Stimulated activated CD4-positive, alpha-beta T cell treated with anti-CD3 and anti-CD28 coated beads, Interleukin-1b, Interleukin-23, amount 100 ng/mL, for 24 hours (primary cell): ENCODE data around the gene TLL1.

Source experiments
- DNase-seq, 4 experiments: peaks; one replicate each; pipeline ENCODE4 v3.0.0-alpha.2; 2020; ENCODE audit warnings: low read depth in 4 of 4, low spot score in 1 of 4

TLL1 gene

DNA sequence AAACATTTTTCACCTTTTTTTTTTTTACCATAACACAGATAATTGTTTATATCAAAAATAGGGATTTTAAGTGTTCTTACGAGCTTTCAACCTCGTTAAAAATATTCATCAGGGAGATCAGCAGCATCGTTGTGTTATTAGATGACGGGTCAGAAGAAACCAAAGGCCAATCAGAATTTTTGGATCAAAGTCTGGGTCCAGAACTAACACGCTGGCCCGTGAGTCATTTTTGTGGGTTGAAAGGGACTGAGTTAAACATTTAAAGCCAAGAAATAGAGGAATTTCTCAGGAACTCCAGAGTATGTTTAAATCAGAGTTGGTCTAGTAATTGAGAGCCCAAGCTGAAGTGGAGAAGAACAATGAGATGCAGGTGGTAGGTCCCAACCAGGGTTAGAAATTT, 170.8 kb downstream of the TLL1 start:
- DNase-seq = no peak

DNA sequence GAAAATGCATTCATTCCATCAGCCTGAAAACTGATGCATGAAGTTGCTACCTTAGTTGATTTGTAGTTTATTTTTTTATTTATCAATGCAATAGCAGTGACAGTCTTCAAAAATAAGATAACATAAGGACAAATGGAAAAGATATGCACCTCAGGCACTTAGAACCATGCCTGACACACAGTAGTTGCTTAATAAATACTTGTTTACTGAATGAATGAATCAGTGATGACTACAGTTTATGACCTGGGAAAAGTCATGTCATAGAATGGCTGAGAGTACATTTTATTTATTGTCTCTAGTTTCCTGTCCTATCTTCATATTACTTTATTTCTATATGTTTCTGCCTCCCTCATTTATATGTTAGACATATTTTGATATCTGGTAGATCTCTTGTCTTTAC, 171.8 kb downstream of the TLL1 start:
- no peak for DNase-seq

DNA sequence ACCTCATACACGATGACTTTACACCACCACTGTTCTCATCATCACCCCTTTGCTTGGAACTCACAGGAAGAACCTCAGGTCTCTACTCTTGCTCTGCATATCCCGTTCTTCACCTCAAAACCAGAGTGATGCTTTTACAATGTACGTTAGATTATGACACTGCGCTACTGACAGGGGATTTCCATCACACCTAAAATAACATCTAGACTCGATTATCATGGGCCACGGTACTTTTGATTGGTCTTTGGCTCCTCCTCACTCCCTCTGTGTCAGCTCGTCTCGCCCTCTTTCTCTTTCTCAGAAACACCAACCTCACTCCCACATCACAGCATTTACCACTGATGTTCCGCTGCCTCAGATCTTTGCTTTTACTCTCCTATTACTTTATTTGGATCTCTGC, 172.4 kb downstream of the TLL1 start:
- no peak for DNase-seq

DNA sequence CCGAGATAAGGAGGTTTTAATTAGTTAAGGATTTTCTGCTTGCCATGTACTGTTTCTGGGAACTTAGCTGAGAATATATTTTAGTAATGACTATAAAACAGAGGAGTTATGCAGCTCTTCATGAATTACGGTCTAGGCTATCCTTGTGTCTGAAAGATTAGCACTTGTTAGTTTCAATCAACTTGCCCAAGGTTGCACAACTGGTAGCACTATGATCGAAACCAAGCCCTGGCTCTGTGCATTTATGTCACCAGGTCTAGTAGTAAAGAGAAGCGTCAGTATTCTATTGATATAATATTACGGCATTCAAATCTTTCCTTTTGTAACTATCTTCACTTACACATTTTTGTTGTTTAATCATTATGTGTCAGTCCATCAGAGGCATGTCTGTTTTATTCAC, 176.0 kb downstream of the TLL1 start:
- DNase-seq = no peak

DNA sequence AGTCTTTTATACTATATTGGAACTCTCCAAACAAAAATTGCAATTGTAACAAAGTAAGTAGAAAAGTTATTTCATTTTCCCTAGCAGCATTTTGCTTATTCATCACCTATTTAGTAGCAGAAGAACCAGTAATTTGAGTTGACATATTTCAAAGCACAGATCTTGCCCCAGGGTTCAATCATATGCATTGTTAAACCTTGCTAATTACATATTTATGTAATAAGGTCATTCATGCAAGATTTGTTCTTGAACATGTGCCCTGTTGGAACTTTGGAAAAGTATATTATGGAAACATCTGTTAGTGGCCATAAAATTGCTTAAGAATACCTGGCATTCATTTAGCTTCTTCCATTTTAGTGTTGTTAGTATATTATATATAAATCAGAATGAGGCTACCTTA, 191.7 kb downstream of the TLL1 start:
- DNase-seq = no peak

DNA sequence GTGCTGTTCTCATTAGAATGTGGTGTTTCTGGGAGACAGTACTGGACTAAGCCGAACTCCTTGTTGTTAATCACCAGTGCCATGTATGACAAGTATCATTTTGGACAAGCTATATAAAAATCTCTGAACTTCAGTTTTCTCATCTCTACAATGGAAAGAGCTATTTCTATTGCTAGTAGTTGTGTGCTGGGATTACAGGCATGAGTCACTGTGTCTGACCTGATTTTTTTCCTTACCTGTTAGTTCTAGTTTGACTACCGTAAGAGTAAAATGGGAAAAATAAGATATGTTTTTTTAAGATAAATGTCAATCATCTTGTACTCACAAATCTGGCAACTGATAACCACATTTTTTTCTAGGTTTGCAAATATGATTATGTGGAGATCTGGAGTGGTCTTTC, 192.3 kb downstream of the TLL1 start:
- no peak for DNase-seq

DNA sequence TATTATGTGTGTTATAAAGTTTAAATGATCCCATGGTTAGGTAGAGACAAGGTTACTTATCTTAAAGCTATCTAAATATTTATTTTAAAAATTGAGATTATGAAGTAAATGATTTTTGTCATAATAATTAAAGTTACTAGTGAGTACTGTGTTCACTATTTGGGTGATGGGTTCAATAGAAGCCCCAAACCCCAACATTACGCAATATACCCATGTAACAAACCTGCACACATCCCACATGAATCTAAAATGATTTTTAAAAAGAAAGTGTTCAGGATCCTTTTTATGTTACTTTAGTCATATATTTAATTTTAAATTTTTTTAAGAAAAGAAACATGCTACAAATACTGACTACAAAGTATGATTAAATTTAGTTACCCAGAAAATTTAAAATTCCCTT, 193.9 kb downstream of the TLL1 start:
- DNase-seq = no peak

DNA sequence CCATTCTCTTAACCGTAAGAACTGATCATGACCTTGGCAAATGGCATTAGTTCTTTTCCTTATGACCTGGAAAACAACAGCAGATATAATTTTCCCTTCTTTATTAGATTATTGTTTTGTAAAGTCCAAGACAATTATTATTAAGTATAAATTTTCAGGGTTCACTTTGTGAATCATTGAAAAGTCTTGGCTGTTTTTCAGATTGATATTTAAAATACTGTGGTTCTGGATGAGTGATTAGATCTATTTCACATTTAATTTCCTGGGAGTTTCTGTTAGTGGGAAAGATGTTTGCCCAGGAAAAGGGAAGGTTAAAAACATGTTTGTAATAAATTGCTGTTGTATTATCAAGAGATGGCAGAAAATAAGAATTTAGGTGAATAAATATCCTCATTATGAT, 194.9 kb downstream of the TLL1 start:
- no peak for DNase-seq

DNA sequence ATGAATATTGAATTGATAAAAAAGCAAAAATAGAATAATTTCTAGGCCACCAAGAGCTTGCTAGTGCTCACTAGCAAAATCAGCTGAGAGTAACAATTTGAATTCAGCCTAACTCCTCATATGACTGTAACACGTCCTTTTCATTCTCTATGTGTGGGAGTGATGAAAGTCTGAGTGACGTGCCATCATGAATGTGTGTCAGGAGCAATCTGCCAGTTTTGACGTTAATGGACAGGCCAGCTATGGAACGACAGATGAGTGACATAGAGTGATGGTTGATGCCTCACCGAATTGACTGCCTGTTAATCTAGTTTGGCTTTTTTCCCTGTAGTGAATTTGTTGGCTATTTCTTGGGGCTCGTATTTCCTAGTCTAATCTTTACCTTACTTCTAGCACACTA, 200.7 kb downstream of the TLL1 start:
- DNase-seq = no peak

DNA sequence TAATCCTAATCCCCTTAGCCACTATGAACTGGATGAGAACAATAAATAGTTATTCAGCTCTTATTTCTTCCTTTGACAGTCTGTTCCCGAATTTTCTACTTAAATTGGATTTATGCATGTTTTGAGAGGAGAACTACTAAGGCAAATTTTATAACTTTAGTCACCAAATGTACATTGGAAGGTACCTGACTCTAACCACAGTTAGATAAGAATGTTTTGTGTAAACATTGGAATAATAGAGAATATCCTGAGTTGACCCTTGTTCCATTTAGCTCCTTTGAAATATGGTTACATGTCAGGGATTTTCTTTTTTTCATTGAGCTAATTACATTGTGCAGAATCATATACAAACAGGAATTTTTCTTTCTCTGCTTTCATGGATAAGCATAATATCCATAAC, 202.6 kb downstream of the TLL1 start:
- DNase-seq = no peak

DNA sequence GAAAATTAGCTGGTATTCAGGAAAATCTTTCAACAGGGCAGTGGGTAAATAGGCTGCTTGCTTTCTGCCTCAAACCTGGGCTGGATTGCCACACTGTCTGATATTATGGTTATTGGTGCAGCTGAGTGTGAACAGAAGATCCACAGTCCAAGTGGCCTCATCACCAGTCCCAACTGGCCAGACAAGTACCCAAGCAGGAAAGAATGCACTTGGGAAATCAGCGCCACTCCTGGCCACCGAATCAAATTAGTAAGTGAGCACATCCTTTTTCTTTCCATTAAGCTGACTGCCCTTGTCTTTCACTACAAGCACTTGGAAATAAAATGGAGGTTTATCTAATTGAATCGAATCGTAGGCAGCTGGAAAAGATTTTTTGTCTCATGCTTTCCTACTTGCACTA, 204.7 kb downstream of the TLL1 start:
- DNase-seq = no peak

DNA sequence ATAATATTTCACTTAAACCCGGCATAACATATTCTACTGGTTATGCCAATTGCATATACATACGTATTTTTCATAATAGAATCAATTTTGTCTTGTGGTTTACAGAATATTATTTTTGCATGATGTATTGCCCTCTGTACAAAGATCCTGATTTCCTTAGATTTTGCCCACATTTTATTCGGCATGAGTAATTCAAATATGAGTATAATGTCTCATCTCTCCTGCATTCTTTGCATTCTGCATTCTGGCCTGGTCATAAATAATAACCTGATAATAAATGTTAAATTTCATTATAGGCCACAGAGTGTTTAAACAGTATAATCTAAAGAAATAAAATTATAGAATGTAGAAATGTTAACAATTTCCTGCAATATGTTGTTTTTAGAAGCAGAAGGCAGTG, 205.3 kb downstream of the TLL1 start:
- DNase-seq = no peak

DNA sequence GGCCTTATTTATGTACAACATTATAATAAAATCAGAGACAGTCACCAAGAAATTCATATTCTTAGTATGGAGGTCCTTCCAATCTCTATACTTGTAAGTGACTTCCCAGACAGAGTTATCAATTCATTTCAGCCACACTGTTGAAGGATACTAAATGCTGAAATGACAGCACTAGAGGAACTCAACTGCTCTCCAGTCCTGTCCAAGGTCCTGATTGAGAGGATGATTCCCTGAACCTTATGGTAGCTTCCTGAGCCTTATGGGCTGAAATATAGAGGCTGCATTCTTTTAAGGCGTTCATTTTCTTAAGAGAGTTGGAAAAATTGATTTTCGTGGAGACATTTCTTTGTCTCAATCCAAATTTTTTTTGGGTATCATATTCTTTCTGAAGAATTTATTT, 205.9 kb downstream of the TLL1 start:
- DNase-seq = no peak

DNA sequence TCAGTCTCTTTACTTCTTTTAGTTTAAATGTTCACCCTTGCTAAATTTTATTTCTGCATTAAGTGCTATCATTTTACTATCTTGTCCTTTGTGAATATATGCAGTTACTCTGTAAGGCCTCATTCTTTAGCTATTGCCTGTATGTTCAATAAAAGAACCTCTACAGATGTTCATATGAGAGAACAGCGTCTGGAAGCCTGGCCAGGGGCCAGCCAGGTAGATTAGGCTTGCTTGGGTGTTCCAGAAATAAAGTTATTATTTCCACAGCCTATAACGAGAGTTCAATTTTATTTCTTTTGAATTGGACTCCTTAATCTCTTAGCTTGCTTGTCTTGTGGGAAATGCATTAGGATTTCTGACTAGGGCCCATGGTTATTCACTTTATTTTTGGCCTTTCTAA, 214.5 kb downstream of the TLL1 start:
- DNase-seq = no peak

DNA sequence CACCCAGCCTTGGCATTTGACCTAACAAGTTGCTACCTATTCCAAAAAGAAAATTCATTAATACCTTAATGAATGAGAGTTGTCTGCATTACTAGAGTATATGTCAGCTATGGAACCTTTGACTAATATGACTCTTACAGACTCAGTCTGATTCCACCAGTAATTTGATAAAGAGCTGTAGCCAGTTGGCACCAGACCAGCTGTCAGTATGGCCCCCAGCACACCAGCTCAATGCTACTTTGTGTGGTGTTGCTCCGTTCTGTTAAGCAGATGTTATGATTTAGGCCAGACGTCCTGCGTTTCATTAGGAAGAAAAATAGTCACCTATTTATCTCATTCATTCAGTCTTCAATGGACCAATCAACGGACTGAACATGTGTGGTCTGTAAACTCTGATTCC, 215.5 kb downstream of the TLL1 start:
- DNase-seq = no peak

DNA sequence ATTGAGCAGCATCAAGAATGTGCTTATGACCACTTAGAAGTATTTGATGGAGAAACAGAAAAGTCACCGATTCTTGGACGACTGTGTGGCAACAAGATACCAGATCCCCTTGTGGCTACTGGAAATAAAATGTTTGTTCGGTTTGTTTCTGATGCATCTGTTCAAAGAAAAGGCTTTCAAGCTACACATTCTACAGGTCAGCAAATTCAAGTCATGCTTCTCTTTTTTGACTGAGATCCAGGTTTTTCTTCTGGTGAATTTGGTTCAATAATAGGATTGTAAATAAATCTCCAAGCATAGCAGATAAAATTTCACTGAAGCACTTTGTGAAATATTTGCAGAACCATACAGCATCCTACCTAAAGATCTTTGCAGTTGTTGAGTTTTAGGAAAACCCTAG, 218.1 kb downstream of the TLL1 start:
- no peak for DNase-seq

DNA sequence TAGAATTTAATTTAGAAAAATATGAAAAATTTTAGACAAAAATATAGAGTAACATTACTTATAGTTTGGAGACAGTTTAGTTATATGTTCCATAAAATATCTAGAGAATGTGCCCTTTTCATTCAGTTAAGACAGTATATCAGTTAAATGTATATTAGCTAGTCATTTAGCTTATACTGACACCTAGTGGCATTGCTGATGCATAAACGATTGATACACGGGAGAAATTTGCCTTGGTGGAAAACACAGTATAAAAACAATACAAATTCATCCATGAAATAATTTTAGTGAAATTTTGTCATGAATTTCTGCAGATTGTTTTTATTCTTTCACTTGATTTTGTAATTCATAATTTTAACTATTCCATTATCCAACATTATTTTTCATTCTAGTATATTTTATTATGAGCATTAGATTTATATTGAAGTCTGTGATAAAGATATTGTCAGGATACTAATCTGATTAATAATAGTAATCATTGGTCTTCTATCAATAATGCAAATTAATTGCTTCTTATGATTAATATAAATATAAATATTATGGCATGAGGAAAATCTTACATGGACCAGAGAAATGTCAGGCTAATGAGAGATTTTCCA, 219.0 kb downstream of the TLL1 start:
- no peak for DNase-seq

DNA sequence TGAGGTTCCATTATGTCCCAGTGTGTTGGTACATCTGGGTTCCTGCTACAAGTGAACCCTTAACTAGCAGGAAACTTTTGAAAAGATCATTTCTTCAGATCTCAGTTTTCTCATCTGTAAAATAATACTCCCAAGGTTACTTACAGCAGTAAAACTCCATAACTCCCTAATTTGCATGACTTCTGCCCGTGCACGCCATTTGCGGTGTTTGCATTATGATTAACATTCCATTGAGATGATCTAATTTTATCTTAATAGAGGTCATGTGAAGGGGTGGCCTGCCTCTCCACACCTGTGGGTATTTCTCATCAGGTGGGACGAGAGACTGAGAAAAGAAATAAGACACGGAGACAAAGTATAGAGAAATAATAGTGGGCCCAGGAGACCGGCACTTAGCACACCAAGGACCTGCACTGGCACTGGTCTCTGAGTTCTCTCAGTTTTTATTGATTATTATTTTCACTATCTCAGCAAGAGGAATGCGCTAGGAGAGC, 219.8 kb downstream of the TLL1 start:
- DNase-seq = no peak

DNA sequence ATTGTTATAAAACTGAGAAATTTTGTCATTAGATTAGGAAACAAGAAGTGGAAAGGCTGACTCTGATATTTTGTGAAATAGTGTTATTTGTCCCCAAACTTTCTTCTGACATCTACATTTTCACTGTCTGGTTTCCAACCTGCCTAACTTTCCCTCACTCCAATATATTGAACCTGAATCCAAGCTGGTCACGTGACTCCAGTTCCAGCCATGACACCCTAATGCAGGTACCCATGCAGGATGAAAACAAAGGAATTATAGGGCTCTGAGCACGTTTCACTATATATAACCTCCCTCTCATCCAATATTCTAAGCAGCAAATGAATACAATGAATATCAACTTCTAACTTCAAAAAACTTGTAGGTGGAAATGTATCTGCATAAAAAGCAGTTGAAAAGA, 231.6 kb downstream of the TLL1 start:
- no peak for DNase-seq

DNA sequence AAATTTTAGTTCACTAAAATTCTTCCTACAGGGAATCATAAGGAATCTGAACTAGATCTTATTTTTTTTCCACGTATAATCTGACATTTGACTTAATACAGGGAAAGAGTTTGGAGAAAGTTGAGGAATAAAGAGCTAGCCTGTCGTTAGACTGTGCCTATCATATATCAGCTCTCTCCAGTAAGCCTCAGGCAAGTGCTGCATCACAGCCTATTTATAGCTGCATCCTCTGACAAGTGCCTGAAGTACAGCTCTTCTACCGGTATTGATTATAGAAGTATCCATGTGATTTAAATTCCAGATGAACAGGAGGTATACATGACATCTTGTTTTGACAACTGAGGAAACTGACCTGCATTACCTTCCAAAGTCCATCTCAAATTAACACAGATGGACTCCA, 248.9 kb downstream of the TLL1 start:
- no peak for DNase-seq

DNA sequence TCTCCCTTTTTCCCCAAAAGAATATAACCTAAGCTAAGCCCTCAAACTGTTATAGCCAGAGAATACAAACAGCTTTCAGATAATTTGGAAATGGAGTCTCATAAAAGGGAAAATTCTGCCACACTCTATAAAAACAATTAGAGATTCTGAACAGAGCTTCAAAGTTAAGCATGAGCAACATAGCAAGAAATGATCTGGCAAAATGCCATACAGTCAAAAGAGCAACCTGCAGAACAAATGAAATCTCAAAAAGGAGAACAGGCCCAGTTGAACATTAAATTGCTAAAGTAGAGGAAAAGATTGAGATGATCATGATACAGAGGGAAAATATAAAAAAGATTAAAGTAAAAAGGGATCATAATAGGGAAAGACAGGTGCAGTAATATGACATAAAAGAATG, 250.5 kb downstream of the TLL1 start:
- no peak for DNase-seq

DNA sequence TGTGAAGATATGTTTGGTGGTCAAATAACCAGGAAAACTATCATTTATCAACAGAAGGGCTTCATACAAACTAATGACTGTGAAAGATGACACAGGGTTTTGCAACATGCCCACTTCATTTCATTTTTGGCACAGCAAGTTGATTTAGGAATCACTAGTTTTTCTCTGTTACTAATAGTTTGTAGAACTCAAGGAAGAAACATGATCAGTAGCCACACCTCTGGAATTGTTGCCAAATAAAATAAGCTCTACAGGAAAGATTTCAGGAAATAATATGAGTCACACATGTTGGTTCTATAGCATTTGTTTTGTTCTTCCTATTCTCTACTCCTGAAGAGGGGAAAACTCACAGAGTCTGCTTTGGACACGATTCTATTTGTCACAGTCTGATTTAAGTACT, 255.4 kb downstream of the TLL1 start:
- no peak for DNase-seq

DNA sequence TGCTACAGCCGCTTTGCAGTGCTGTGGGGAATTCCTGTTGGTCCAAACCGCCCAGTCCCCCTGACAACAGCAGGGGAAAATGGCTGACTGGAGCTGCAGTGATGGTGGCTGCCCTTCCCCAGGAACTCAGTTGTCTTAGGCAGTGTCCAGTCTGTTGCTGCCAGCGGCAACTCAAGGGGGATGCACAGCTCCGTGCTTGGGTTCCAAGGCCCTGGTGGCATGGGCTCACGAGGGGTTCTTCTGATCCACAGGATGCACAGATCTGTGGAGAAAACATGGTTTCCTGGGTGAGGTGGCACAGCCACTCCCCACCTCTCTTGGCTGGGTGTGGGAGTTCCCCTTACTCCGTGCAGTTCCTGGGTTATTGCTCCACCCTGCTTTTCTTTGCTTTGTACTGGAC, 261.2 kb downstream of the TLL1 start:
- DNase-seq = no peak

DNA sequence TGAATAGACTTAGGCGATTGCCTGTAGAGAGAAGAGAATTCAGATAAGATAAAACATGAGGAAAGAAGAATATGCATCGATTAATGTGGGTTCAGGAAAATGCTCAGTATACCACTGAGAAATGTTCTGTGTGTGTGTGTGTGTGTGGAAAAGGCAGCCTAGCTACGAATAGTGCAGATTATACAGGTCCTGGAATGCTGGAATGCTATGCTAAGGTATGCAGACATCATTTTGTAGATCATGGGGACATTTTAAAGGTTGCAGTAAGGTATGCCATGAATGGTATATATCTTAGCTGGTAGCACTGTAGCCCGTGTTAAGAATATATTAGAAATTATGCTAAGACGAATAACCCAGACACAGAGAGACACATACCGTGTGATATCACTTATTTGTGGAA, 267.9 kb downstream of the TLL1 start:
- no peak for DNase-seq
